Measurements from ENCODE around the gene KANK2. TPM values are rescaled to one million over a fixed set of nuclear protein-coding genes. Genes with fewer than 3 reads are reported as not detected.

Gene KANK2
- total and polyA plus RNA-seq, 2 of the 8 experiments (the other 6 are each of a cell fraction or from before 2014, with no cell fraction given) = 25.2 to 42.3 TPM

GRCh38 chr19:11202488-11203193, 5.3 kb upstream of the KANK2 start (continued):
- TF ChIP-seq NRF1 (IDR thresholded peaks at IDR 0.05; ENCODE audit: low read depth, low read length) (no peak), KDM1A (IDR thresholded peaks at IDR 0.05; ENCODE audit: borderline replicate concordance, low read length) (no peak), HDAC2 (IDR thresholded peaks at IDR 0.05; ENCODE audit: borderline replicate concordance in 1 of 2, low read depth in 2 of 2, low read length in 2 of 2) (no peak), SRF (IDR thresholded peaks at IDR 0.05; ENCODE audit: low read depth, low read length) (no peak), BRCA1 (IDR thresholded peaks at IDR 0.05; ENCODE audit: low read depth, low read length) (no peak), SUZ12 (IDR thresholded peaks at IDR 0.05; ENCODE audit: low read length) (no peak), CBX5 (IDR thresholded peaks at IDR 0.05; ENCODE audit: low read depth, low read length) (no peak), ATF3 (IDR thresholded peaks at IDR 0.05; ENCODE audit: insufficient read depth, low read depth, low read length) (no peak), YY1 (IDR thresholded peaks at IDR 0.05; ENCODE audit: low read depth, low read length) (no peak)

All from H1 (cell line).